Hepatic stellate cell (primary cell): Measurements from ENCODE around the gene STRIP1.
"Not testable (repeated sequence)": the region's sequence is repeated elsewhere in the genome, so short reads cannot be mapped to it uniquely, and the experiment has no call there.

Source experiments
- DNase-seq: peaks from one replicate; pipeline ENCODE4 v3.0.0; 2011; ENCODE audit warnings: low spot score

Gene STRIP1

DNA sequence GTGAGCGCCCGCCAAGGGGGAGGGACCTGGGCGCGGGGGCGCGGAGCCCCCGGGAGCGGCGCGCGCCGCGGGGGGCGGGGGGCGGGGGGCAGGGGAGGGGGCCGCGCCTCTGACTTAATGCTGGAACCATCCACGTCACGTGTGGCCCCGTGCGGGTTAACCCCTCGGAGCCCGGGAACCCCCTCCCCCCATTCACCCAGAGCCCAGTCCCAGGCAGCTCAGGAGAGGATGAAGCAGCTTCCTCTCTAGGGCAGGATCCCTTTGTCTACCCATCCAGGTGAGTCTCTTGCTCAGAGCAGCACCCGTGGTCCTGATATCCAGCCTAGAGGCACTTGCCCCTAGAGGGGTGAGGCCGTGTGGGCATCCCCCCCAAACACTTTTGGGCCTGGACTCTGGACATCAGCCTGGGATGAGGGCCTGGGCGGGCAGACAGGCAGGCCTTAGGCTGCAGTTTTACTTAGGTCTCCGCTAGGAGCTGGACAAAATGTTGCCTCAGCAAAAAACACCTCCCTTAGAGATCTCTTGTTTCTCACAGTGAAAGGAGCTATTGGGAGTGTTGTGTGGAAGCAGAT lies 36.3 kb downstream of the STRIP1 start, which contains the start of gene ALX3:
ALX3 (minus strand) TSS at position 2 of the 572 bp plus-strand sequence. CDS start 60 bp downstream, outside the sequence.
- no peak for DNase-seq

DNA sequence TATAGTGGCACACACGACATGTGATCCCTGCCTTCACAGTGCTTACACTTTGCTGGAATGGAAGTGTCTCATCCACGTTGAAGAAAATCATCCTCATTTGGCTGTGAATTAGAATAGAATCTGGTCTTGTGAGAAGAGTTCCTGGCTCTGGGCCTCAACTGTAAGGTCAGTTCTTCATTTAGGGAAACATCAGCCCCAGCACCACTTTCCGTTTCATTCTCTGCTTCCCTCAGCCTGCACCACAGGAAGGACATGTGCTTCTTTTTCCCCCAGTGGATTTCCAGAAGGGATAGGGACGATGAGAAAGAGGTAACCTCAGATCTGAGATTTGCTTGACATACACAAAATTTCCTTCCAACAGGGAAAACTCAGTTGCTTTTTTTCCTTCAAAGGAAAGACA lies 39.7 kb downstream of the STRIP1 start:
- DNase-seq = no peak

DNA sequence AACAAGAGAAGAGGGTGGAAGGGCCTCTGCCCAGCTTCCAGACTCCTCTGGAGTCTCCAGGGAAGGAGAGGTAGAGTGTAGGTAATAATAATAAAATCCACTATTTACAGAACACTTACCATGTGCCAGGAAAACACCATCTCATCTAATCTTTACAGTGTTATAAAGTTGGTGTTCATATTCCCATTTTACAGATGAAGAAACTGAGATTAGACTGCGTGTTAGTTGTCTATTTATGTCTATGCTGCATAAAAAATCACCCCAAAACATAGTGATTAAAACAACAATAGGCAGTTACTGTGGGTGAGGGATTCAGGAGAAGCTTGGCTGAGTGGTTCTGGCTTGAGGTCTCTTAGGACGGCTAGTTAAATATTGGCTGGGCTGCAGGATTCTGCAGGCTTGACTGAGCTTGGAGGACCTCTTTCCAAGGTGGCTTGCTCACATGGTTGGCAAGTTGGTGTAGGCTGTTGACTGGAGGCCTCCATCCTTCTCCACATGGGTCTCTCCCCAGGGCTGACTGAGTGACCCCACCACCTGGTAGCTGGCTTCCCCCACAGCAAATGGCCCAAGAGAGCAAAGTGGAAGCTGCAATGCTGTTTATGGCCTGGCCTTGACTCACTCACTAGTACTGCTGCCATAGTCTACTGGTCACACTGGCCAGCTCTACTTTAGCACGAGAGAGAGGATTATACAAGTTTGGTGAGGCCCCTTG lies 42.5 kb downstream of the STRIP1 start:
- DNase-seq = no peak

DNA sequence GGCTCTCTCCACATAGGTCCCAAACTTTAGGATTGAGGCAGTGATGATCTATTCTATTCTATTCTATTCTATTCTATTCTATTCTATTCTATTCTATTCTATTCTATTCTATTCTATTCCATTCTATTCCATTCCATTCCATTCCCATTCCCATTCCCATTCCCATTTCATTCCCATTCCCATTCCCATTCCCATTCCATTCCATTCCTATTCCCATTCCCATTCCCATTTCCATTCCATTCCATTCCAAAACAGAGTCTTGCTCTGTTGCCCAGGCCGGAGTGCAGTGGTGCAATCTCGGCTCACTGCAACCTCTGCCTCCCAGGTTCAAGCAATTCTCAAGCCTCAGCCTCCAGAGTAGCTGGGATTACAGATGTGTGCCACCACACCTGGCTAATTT lies 45.6 kb downstream of the STRIP1 start:
- not testable (repeated sequence) for DNase-seq

DNA sequence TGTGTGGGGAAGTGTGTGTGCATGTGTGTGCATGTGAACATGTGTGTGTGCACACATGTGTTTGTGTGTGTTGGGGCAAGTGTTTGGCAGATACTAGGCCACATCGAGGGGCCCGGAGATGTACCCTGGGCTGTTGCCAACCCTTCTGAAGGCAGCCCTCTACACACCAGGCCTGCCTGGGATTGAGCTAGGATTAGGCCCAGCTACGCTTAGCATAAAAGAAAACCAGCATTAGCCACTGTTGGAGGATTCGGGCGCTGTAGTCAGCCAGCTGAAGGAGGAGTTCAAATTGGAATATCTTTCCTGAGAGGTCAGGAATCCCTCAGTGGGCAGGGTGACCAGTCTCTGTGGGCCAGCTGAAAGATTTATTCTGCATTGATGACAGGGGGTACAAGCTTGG lies 46.6 kb downstream of the STRIP1 start:
- no peak for DNase-seq

DNA sequence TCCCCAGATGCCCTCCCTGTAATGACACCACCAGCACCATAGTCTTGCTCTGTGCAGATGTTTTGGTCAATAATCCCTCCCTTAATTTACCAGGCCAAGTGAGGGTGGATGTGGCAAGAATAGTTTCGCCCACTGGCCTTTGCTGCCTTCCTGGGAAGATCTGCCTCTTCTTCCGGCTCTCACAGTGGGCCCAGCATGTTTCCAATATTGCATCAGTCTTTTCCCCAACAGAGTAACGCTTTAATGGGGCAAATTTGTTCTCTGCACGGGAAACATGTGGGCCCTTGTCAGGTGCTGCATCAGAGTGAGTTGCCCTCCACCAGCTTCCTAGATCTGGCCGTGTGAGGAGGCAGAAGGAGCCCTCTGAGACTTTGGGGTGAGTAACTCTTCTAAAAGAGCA lies 48.1 kb downstream of the STRIP1 start:
- no peak for DNase-seq

DNA sequence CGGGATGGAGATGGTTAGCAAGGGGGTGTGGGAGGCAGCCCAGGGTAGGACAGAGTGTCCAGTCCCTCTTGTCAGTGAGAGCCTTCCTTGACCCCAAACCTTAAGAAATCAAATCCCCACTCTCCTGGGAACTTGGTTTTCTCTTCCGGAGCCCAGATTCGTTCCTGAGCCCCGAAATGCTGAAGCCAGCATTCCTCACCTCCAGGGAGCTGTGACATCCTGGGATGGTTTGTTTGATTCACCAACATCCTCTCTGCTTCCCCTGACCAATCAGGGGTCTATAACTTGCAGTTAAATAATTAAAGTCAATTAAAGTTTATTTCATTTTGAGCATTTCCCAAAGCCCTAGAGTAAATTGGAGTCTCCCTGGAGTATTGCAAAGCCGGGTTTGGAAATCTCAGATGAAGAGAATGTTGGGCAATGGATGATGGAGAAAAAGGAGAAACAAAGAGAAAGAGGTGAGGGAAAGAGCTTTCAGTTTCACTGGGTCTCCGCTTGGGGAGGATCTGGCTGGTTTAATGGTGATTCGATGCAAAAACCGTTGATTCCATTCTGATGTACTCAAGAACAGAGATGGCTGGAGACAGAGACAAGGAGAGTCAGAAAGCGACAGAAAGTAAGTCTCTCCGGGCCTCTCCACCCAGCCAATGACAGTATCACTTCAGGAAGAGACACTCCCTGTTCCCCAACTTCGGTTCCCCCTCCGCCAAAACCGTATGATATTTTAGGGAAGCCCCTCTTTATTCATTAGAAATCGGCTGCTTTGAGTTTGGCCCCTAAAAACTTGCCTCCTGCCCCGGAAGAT lies 48.8 kb downstream of the STRIP1 start:
- DNase-seq = no peak

DNA sequence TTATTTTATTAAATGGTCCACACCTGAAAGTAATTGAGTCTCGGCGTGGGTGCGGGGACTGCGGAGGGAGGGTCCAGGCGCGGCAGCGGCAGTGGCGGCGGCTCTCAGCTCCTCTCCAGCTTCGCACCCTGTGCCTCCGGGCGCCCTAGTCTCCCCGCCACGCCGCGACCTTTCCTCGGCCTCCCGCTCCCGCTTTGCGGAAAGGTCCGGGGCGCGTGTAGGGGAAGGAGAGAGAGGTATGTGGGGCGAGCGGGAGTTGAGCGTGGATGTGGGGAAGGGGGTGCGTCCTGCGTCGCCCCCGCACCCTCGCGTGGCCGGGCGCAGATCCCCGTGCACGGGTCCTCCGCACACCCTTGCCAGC lies 49.4 kb downstream of the STRIP1 start:
- DNase-seq = no peak

DNA sequence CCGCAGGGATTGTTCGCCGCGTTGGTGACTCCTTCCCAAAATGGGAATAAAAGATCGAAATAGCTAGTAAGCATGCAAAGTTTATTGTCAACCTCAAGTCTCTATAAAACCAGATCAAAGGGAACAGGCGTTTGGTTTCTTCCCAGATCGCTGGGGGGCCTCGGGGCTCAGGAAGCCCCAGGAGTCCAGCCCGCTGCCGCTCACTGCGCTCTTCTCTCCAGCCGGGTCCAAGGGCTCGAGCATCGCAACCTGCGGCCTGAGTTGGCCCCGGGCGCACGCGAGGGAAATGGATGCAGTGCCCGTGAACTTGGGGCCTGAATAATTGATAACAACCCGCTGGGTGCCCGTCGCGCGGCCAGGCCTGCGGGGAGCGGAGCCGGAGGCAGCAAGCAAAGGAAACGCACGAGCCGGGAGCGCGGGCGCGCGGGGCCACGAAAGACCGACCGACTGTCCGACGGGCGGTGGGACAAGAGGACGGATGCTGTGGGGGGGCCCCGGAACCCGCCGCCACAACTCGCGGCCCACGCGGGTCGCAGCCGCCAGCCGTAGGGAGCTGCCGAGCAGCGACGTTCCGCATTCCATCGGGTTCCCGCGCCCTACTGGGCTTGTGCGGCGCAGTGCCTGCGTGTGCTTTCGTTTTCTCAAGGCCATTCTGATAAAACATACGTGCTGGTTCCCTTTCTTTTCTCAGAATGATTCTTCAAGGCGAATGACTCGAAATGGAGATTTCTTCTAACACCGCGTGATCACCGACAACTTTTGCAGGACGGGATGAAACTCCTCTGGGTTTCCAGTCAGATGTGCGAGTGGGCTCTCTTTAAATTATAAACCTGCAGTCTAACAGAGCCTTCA lies 50.0 kb downstream of the STRIP1 start:
- DNase-seq = peak; percentile 76

DNA sequence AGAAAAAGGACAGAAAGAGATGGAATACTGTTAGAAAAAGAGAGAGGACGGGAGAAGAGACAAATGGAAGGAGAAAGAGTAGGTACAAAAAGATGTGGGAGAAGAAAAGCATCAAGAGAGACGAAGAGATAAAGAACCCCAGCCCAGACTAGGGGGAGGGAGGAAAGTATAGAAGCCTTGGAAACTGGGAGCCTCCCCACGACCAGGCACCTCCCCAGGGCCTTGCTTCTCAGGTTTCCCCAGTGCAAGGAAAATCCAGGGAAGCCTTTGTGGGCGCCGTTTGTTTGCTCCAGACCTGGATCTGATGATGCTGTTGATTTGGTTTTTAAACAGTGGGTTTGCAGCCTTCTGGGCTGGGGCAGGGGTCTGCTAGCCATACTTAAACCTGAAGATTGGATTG lies 51.2 kb downstream of the STRIP1 start:
- no peak for DNase-seq

DNA sequence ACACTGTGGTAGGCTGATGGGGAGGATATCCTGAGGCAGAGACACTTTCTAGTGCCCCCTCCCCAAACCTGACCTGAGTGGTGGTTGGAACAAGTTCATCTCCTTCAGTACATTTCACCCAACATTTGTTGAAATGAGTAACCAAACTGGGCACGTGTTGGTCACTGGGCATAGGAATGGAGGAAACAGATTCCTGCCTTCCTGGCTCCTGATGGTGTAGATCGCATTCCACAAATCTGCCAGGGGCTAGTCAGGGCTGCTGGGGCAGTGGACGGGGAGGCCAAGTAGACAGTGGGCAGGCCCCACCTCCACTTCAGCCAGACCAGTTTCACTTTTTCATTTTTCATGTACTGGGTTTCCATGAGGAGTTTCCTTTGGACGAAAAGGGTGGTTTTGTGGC lies 52.5 kb downstream of the STRIP1 start:
- no peak for DNase-seq

DNA sequence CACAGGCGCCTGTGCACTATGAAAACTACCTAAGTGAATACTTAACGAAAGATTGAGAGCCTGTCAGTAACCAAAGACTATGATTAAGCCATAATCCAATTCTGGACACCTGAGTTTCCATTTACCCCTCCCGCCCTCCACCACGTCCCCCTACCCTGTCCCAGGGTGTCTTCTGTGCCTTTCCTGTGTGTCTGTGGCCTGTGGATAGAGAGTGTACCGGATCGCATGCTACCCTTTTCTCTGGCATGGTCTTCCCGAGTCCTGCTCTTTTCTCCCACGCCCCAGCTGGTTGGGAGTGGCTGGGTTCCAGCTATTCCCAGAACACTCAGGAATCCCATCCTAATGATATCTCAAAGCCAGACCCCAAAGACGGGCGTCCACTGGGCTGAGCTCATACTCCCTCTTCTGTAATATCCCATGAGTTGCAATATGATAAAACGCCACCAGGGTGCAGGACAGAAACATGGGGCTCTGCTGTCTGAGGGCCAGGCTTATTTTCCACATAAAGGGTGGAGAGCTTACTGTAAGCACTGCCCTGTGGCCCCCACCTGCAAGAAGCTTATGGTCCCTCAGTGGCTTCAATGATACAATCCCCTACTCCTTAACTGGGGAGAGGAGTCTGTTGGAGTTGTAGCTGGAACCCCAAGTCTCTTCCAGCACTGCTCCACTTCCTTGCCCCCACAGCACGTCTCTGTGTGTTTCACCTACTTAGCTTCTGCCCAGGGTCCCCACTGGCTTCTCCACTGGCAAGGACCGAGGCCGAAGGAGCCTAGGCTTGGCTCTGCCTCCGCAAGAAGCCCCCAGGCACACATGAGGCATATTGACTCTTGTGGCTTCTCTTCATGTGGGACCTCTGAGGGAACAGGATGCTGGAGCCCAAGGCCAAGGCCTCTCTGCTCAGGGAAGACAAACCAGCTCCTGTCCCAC lies 53.7 kb downstream of the STRIP1 start:
- peak; percentile 84 for DNase-seq

DNA sequence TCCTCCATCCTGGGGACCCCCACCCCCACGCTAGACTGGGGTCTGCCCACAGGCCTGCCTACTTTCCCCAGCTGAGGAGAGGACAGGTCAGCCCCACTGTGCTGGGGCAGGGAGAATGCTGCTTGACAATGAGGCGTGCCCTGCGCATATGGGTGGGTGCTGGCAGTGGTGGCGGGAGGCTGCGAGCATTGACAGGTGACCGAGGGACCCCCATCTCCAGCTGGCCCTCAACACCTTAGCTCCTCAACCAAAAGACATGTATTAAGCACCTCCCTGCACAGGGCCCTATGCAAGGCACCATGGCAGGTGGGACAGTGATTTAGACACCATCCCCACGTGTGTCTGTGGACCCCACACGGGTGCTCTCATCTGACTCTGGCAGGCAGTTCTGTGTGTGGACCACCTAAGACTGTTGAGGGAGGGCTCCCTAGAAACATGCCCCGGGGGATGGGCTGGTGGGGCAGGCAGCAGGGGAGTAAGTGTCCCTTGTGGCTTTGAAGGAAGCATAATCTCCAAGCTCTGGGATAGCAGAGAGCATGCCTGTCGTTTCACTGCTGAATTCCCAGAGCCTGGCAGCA lies 54.4 kb downstream of the STRIP1 start:
- DNase-seq = no peak

DNA sequence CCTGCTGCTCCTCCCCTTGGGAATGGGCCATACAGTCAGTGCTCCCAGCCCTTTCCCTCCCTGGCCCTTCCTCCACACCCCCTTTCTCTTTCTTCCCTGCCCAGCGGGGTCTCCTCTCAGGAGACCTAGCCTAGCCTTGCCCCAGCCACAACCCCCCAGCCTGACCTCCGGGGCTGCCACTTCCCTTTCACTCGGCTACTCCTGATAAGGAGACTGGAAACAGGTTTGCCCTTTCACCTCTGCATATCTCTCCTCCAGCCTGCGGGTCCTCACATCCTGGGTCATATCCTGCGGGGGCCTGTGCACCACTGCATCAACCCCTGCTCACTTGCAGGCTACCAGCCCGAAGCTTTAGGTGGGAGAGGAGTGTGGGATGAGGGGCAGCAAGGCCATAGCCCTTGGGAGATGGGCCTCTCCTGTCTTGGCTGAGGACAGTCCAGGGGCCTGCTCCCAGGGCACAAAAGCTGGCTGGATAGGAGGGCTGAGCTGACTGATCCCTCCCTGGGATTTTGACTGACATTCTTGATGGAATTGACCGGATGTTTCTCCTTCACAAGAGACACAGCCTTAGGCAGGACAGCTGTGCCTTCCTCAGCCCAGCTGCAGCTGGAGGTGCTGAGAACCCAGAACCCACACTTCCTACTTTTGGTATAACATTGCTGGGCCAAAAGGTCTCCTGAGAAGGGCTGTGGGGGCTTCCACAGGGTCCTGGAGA lies 55.3 kb downstream of the STRIP1 start:
- DNase-seq = no peak

DNA sequence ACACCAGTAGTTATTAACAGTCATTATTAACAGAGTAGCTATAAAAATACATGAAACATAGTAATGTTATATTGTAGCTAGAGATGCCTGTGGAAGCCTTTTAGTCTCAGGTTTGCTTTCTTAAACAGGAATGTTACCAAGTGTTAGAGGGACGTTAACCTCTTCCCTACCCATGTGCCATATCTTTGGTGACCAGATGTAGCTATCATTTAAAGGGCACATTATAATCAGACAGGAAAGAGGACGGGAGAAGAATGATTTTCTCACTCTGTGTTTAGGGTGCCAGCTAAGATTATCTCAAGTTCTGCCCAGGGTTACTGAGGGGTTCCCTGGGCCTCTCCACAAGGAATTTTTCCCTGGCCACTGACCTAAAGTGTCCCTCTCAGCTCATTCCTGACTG lies 57.0 kb downstream of the STRIP1 start:
- DNase-seq = no peak

DNA sequence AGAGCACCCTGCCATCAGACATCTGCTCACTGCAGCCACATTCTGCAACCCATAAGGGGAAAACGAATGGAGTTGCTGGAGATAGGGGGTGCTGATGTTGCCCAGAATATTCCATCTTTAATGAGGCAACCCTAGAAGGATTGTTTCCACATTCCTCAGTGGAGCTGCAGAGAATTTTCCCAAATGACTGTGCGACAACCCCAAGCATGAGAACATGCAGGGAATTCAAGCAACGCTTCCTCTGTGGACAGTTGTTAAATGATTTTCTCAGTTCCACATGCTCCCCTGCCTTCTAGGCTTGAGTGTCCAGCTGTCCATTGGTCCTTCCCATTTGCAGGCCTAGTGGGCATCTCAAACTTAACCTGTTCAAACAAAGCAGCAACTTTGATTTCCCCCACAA lies 57.4 kb downstream of the STRIP1 start:
- no peak for DNase-seq

DNA sequence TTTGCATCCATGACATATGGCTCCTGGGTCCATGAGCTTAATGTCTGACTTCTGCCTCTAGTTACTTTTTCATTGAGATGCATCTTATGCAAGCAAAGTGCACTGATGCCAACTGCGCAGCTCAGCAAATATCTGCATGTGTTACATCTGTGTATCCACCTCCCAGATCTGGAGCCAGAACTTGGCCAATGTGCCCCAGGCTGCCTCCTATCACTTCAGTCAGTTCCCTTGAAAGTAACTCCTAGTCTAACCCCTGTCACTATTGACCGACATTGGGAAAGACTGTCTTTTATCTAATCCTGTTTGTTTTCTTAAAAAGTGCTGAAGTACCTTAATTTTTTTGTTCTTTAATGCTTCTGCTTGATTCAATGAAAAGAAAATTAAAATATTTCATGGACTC lies 58.6 kb downstream of the STRIP1 start:
- no peak for DNase-seq

DNA sequence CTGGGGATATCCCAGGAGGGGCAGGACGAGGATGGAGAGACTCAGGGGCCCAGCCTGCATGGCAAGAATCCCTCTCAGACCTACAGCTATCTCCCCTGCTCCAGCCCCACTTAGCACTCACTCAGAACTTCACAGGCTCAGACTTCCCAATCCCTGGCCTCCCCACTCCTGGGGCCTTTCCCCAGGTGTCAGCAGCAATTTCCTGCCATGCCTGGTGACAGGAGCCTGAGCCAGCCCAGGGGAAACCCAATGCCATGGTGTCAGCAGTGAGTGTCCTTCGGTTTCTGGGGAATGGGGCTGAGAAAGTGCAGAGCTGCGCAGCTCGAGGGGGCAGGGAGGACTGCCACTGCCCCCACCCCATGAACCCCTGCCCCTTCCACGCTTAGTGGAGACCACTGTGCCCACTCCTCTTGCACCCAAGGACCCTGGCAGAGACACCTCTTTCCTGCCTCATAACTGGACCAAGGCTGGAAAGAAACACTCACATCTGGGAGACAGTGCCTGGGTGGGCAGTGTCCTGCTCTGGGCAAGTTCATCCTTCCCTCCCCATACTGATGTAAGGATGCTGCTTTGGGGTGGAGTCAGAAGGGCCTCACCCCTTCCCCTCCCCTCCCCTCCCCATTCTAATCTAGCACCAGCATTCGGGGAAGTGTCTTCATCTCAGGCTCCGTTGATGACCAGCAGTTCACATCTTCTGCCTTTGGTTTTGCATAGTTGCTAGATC lies 60.7 kb downstream of the STRIP1 start:
- no peak for DNase-seq

DNA sequence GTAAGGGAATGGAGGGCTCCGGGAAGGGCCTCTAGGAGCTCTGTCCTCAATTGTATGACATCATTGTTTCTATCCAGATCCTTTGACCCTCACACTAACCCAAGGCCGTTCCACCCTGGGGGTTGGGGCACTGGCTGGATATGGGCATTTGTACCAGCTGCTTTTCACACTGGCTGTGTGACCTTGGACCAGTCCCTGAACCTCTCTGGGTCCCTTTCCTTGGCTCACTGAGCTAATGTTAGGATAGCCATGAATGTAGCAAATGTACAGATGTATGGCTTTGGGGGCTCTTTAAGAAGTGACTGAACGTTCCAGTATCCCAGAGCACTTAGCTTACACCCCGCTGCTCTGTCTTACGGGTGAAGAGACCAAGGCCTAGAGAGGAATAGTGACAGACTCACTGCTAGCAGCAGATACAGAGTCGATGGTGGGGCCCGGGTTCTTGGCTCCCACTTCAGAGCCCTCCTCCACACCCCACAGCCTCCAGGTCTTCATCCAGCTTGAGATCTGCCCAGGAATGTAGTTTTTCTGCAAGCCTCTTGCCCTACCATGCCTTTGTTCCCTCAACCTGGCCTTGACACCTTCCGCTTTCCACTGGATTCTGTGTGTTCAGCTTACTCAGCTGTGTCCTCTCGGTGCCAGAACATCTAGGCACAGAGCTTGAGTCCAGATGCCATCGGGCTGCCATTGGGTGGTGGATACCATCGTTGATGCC lies 63.2 kb downstream of the STRIP1 start:
- DNase-seq = no peak
